Endodermal cell (in vitro differentiated cells): ENCODE results near the gene UBE2J1. TPM values are rescaled to one million over a fixed set of nuclear protein-coding genes. Genes with fewer than 3 reads are reported as not detected.

ENCODE experiments used
- DNase-seq: peaks from one replicate; pipeline ENCODE4 v3.0.0-alpha.2; 2017
- H3K27ac ChIP-seq: 2 replicates; pipeline ENCODE4 v1.5.1; 2013; ENCODE audit warnings: mild to moderate bottlenecking, low read depth, low read length, moderate library complexity
- H3K27me3 ChIP-seq: 2 replicates; pipeline ENCODE4 v1.6.1; 2013; ENCODE audit warnings: mild to moderate bottlenecking, low read length, moderate library complexity; ENCODE audit not compliant: insufficient read depth, control insufficient read depth, poor library complexity, severe bottlenecking
- H3K36me3 ChIP-seq: 2 replicates; pipeline ENCODE4 v1.7.0; 2013; ENCODE audit warnings: mild to moderate bottlenecking, low read length, moderate library complexity; ENCODE audit not compliant: control insufficient read depth, insufficient read depth
- H3K4me1 ChIP-seq: one replicate; pipeline ENCODE4 v1.7.0; 2013; ENCODE audit warnings: low read length; ENCODE audit not compliant: control insufficient read depth, insufficient read depth
- H3K4me3 ChIP-seq: 2 replicates; pipeline ENCODE4 v1.5.1; 2013; ENCODE audit warnings: mild to moderate bottlenecking, low read length, moderate library complexity
- H3K9ac ChIP-seq: 2 replicates; pipeline ENCODE4 v1.6.1; 2013; ENCODE audit warnings: mild to moderate bottlenecking, low read length, moderate library complexity; ENCODE audit not compliant: poor library complexity, severe bottlenecking; ENCODE audit errors: extremely low read depth
- H3K9me3 ChIP-seq: 2 replicates; pipeline ENCODE4 v1.6.1; 2013; ENCODE audit warnings: mild to moderate bottlenecking, low read length, moderate library complexity; ENCODE audit not compliant: control insufficient read depth
- H3K27ac Mint-ChIP-seq: 2 replicates; pipeline ENCODE4 v1.8.0; 2020; ENCODE audit warnings: mixed read lengths
- H3K27me3 Mint-ChIP-seq: 2 replicates; pipeline ENCODE4 v1.8.0; 2021; ENCODE audit warnings: mild to moderate bottlenecking, mixed read lengths; ENCODE audit not compliant: insufficient read depth
- H3K36me3 Mint-ChIP-seq: 2 replicates; pipeline ENCODE4 v1.8.0; 2020; ENCODE audit warnings: low read depth, mixed read lengths
- H3K4me1 Mint-ChIP-seq: 2 replicates; pipeline ENCODE4 v1.8.0; 2020; ENCODE audit warnings: mixed read lengths
- H3K4me3 Mint-ChIP-seq: 2 replicates; pipeline ENCODE4 v1.8.0; 2020; ENCODE audit warnings: mild to moderate bottlenecking, moderate library complexity, mixed read lengths
- H3K9me3 Mint-ChIP-seq: 2 replicates; pipeline ENCODE4 v1.8.0; 2020; ENCODE audit warnings: mild to moderate bottlenecking, mixed read lengths
- CTCF ChIP-seq: fragments of 200-600 bp; sonication (generic); conservative IDR thresholded peaks from 2 replicates; pipeline ENCODE4 v1.5.0; 2021; ENCODE audit warnings: antibody characterized with exemption, mild to moderate bottlenecking
- WGBS, 2 experiments: methylation state at CpG; one replicate each; pipeline versions ENCODE4 v1.1.5 to v1.1.7; 2013; ENCODE audit warnings: missing lambda C conversion rate in 2 of 2, mixed read lengths in 1 of 2; ENCODE audit not compliant: insufficient coverage in 1 of 2, insufficient read length in 1 of 2; 5-methylcytosine and 5-hydroxymethylcytosine counted together
- total RNA-seq, 2 donors: library from RNA; stranded (reverse); fragmentation: NEBNext Ultra II Directional in 1 of 2; extraction: Animal tissue kit (Norgen Biotek cat#: 25700) in 1 of 2; gene quantifications; 2 replicates in 1 of 2; 3 replicates in 1 of 2; pipeline ENCODE4 v1.2.1, GENCODE V29; 2021

UBE2J1 gene
- total RNA-seq, 2 donors from 2014 or later: 20.1 to 21.9 TPM

- H3K27ac ChIP-seq: no peak overlapping the region
- H3K27me3 ChIP-seq: peaks cover 12% of the 10 kb centered on the region
- Mint-ChIP-seq H3K36me3 (no peaks in the 10 kb centered on the region), H3K4me1 (peaks cover 13% of the 10 kb centered on the region), H3K27me3 (peaks cover 26% of the 10 kb centered on the region), H3K27ac (no peak overlapping the region), H3K9me3 (no peaks in the 10 kb centered on the region), H3K4me3 (no peak overlapping the region)
- 92 to 96% methylated on average over 4 of the region's 4 CpGs for WGBS, 2 experiments
- no peaks in the 10 kb centered on the region for H3K4me1 ChIP-seq
- H3K9me3 ChIP-seq: no peaks in the 10 kb centered on the region
- no peak overlapping the region for H3K9ac ChIP-seq
- no peak for DNase-seq
- H3K36me3 ChIP-seq: no peaks in the 10 kb centered on the region
- no peak for TF ChIP-seq CTCF
- no peak overlapping the region for H3K4me3 ChIP-seq
Measured at GRCh38 chr6:89378628-89379027, 26.1 kb upstream of the UBE2J1 start.

- H3K4me3 Mint-ChIP-seq: no peak overlapping the region
Measured at GRCh38 chr6:89375427-89376267, 23.1 kb upstream of the UBE2J1 start.

GRCh38 chr6:89372506-89372901 lies 20.0 kb upstream of the UBE2J1 start:
- Histone ChIP-seq H3K4me1 (no peaks in the 10 kb centered on the region), H3K9me3 (no peaks in the 10 kb centered on the region), H3K27me3 (no peaks in the 10 kb centered on the region), H3K4me3 (no peak overlapping the region), H3K36me3 (no peaks in the 10 kb centered on the region), H3K27ac (no peak overlapping the region), H3K9ac (no peak overlapping the region)
- WGBS, 2 experiments: 90 to 100% methylated on average over 2 to 3 of the region's 3 CpGs
- Mint-ChIP-seq H3K27ac (no peak overlapping the region), H3K4me1 (peaks cover 16% of the 10 kb centered on the region), H3K4me3 (no peak overlapping the region), H3K9me3 (no peaks in the 10 kb centered on the region), H3K36me3 (no peaks in the 10 kb centered on the region), H3K27me3 (no peaks in the 10 kb centered on the region)
- no peak for TF ChIP-seq CTCF
- no peak for DNase-seq

More at GRCh38 chr6:89375427-89376267, 23.1 kb upstream of the UBE2J1 start:
- peak; percentile 75 for TF ChIP-seq CTCF
- peaks cover 13% of the 10 kb centered on the region for H3K27me3 Mint-ChIP-seq
- no peak overlapping the region for H3K9ac ChIP-seq
- H3K27me3 ChIP-seq: peaks cover 12% of the 10 kb centered on the region
- no peaks in the 10 kb centered on the region for H3K9me3 ChIP-seq
- peaks cover 20% of the 10 kb centered on the region for H3K4me1 Mint-ChIP-seq
- H3K9me3 Mint-ChIP-seq: no peaks in the 10 kb centered on the region
- 83 to 87% methylated on average over 4 to 5 of the region's 6 CpGs for WGBS, 2 experiments
- peak overlapping the region; percentile 83 for H3K27ac Mint-ChIP-seq
- H3K36me3 ChIP-seq: no peaks in the 10 kb centered on the region
- no peaks in the 10 kb centered on the region for H3K4me1 ChIP-seq
- H3K27ac ChIP-seq: no peak overlapping the region
- peak; percentile 94 for DNase-seq
- no peaks in the 10 kb centered on the region for H3K36me3 Mint-ChIP-seq
- H3K4me3 ChIP-seq: no peak overlapping the region
